Activated CD8-positive, alpha-beta T cell treated with anti-CD3 and anti-CD28 coated beads, Interleukin-2, amount 10 ng/mL, durations not matched to agents 7 days and 5 days (primary cell): ENCODE data around the gene RAB11FIP4. TPM values are rescaled to one million over a fixed set of nuclear protein-coding genes. Genes with fewer than 3 reads are reported as not detected.
A peak's percentile ranks its signal among the peaks of the same experiment; 100 is the strongest.

Experiments used
- ATAC-seq: fragments of 150-1000 bp; cut with Tn5 transposase; one replicate; pipeline ENCODE4 v1.10.0; 2021; ENCODE audit warnings: moderate library complexity
- CTCF ChIA-PET: fragments of 350-600 bp; sonication (Branson Sonifier 250); formaldehyde crosslinking; loops from one replicate; lab custom pipeline; 2021; ENCODE audit warnings: antibody characterized with exemption; lab: Charles Lee
- POLR2A ChIA-PET: fragments of 350-600 bp; sonication (Branson Sonifier 250); formaldehyde crosslinking; loops from one replicate; lab custom pipeline; 2021; ENCODE audit warnings: antibody characterized with exemption; lab: Charles Lee
- DNase-seq: peaks from one replicate; pipeline ENCODE4 v3.0.0-alpha.2; 2020
- H3K27ac Mint-ChIP-seq: one replicate; pipeline ENCODE4 v1.8.0; 2021; ENCODE audit warnings: mild to moderate bottlenecking, mixed read lengths
- H3K27me3 Mint-ChIP-seq: one replicate; pipeline ENCODE4 v1.8.0; 2021; ENCODE audit warnings: low read depth, mixed read lengths
- H3K36me3 Mint-ChIP-seq: one replicate; pipeline ENCODE4 v1.8.0; 2021; ENCODE audit warnings: low read depth, mixed read lengths
- H3K4me1 Mint-ChIP-seq: one replicate; pipeline ENCODE4 v1.8.0; 2021; ENCODE audit warnings: low read depth, mixed read lengths
- H3K4me3 Mint-ChIP-seq: one replicate; pipeline ENCODE4 v1.8.0; 2021; ENCODE audit warnings: mild to moderate bottlenecking, mixed read lengths
- H3K9me3 Mint-ChIP-seq: one replicate; pipeline ENCODE4 v1.8.0; 2022; ENCODE audit warnings: mixed read lengths; ENCODE audit not compliant: insufficient read depth
- total RNA-seq, 2 experiments: library from RNA; stranded (reverse); gene quantifications; one replicate each; pipeline ENCODE4 v1.2.3, GENCODE V29; 2021

Gene RAB11FIP4
- total RNA-seq, 2 experiments from 2014 or later: 36.0 to 38.0 TPM

DNA sequence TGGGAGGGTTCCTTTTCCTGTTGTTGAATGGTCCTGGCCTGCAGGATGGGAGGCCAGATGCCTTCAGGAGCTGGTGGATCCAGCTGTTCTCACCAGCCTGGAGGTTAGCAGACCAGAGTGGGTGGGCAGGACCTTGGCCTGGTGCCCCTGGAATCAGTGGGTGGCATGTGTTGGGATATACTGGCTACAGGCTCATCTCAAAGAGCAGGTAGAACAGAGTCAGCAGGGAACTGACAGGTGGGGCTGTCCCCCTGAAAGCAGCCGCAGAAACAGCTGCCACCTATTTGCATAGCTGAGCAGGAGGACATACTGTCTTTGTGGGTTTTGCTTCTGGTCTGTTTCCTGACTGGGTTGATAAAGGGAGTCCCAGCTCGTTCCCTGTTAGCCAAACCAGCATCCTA, 144.1 kb downstream of the RAB11FIP4 start:
- H3K27me3 Mint-ChIP-seq: no peaks in the 10 kb centered on the region
- POLR2A ChIA-PET: interaction anchor here (0.6 to 1.5 kb wide), 3 partner anchors 14 to 394 kb away, joined by 3 to 5 read pairs (median 3); no protein-coding TSS in a partner anchor
- CTCF ChIA-PET: interaction anchor here (1.1 to 4.6 kb wide), 8 partner anchors 11 to 366 kb away, joined by 4 to 41 read pairs (median 8); partner anchors contain the start of gene UTP6
- H3K36me3 Mint-ChIP-seq: peaks cover 11% of the 10 kb centered on the region
- peak overlapping the region; percentile 49 for H3K27ac Mint-ChIP-seq
- H3K4me3 Mint-ChIP-seq: no peak overlapping the region
- DNase-seq (peak; percentile 54), ATAC-seq (peak; percentile 49)
- peaks cover 17% of the 10 kb centered on the region for H3K4me1 Mint-ChIP-seq
- H3K9me3 Mint-ChIP-seq: no peaks in the 10 kb centered on the region

- H3K9me3 Mint-ChIP-seq: no peaks in the 10 kb centered on the region
- no peak overlapping the region for H3K4me3 Mint-ChIP-seq
- DNase-seq (no peak), ATAC-seq (no peak)
- no peaks in the 10 kb centered on the region for H3K27me3 Mint-ChIP-seq
- no peak overlapping the region for H3K27ac Mint-ChIP-seq
- peaks cover 17% of the 10 kb centered on the region for H3K4me1 Mint-ChIP-seq
- H3K36me3 Mint-ChIP-seq: peaks cover 7% of the 10 kb centered on the region
- POLR2A ChIA-PET: no interaction called here
- CTCF ChIA-PET: interaction anchor here (3.0 kb wide), 1 partner anchor 99 kb away, joined by 10 read pairs; no protein-coding TSS in a partner anchor
These were observed 145.0 kb downstream of the RAB11FIP4 start for GRCh38 chr17:31536451-31536850.

- CTCF ChIA-PET: interaction anchor here (1.0 kb wide), 1 partner anchor 305 kb away, joined by 5 read pairs; no protein-coding TSS in a partner anchor
These were observed 146.1 kb downstream of the RAB11FIP4 start for GRCh38 chr17:31537565-31538011.

GRCh38 chr17:31538080-31538762, 146.7 kb downstream of the RAB11FIP4 start:
- no peaks in the 10 kb centered on the region for H3K9me3 Mint-ChIP-seq
- H3K27ac Mint-ChIP-seq: no peak overlapping the region
- ChIA-PET POLR2A (no interaction called here), CTCF (interaction anchor here (1.0 kb wide), 1 partner anchor 304 kb away, joined by 5 read pairs; no protein-coding TSS in a partner anchor)
- H3K36me3 Mint-ChIP-seq: peaks cover 4% of the 10 kb centered on the region
- no peak for ATAC-seq
- no peaks in the 10 kb centered on the region for H3K27me3 Mint-ChIP-seq
- H3K4me3 Mint-ChIP-seq: no peak overlapping the region
- DNase-seq: no peak
- H3K4me1 Mint-ChIP-seq: peaks cover 17% of the 10 kb centered on the region

More at GRCh38 chr17:31537565-31538011, 146.1 kb downstream of the RAB11FIP4 start:
- POLR2A ChIA-PET: no interaction called here
- no peak for DNase-seq
- H3K27ac Mint-ChIP-seq: no peak overlapping the region
- H3K36me3 Mint-ChIP-seq: peaks cover 4% of the 10 kb centered on the region
- peaks cover 17% of the 10 kb centered on the region for H3K4me1 Mint-ChIP-seq
- H3K27me3 Mint-ChIP-seq: no peaks in the 10 kb centered on the region
- H3K4me3 Mint-ChIP-seq: no peak overlapping the region
- no peaks in the 10 kb centered on the region for H3K9me3 Mint-ChIP-seq
- no peak for ATAC-seq

DNA sequence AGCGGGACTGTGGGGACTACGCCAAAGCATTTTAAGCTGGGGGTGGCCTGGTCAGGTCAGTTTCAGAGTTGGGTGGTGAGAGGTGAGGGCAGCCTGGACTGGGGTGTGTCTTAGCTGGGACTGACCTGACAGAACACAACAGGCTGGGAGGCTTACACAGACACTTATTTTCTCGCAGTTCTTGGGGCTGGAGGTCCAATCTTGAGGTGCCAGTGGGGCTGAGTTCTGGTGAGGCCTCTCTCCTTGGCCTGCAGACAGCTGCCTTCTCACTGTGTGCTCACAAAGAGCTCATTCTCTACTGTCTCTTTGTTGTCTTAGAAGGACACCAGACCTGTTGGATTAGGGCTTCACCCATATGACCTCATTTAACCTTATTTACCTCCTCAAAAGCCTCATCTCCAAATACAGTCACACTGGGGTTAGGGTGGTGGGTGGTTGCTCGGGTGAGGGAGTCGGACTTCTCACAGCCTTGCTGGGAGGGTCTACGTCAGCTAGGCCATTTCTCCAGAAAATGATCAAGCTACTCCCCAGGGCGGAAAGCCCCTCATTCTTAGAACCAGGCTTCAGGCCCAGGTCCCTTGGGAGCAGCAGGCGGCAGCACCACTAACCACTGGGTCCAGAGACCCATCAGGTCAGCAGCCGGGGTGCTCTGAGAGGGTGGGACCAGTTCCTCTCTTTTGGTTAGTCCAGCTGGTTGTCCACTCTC, 149.3 kb downstream of the RAB11FIP4 start:
- Mint-ChIP-seq H3K36me3 (no peaks in the 10 kb centered on the region), H3K4me1 (peaks cover 5% of the 10 kb centered on the region), H3K27ac (no peak overlapping the region), H3K27me3 (no peaks in the 10 kb centered on the region), H3K9me3 (no peaks in the 10 kb centered on the region), H3K4me3 (no peak overlapping the region)
- DNase-seq (no peak), ATAC-seq (no peak)
- CTCF ChIA-PET: interaction anchor here (0.5 kb wide), 1 partner anchor 665 kb away, joined by 4 read pairs; no protein-coding TSS in a partner anchor
- POLR2A ChIA-PET: interaction anchor here (0.6 kb wide), 1 partner anchor 9 kb away, joined by 4 read pairs; no protein-coding TSS in a partner anchor

- ATAC-seq: no peak
- ChIA-PET POLR2A (interaction anchor here (0.5 to 0.7 kb wide), 2 partner anchors 12 to 213 kb away, joined by 3 to 5 read pairs; no protein-coding TSS in a partner anchor), CTCF (interaction anchor here (0.8 to 1.0 kb wide), 2 partner anchors 105 to 301 kb away, joined by 3 read pairs; no protein-coding TSS in a partner anchor)
- Mint-ChIP-seq H3K9me3 (no peaks in the 10 kb centered on the region), H3K27me3 (no peaks in the 10 kb centered on the region), H3K4me3 (no peak overlapping the region), H3K36me3 (no peaks in the 10 kb centered on the region), H3K27ac (no peak overlapping the region), H3K4me1 (peaks cover 2% of the 10 kb centered on the region)
- no peak for DNase-seq
These were observed 150.1 kb downstream of the RAB11FIP4 start for GRCh38 chr17:31541559-31541958.

DNA sequence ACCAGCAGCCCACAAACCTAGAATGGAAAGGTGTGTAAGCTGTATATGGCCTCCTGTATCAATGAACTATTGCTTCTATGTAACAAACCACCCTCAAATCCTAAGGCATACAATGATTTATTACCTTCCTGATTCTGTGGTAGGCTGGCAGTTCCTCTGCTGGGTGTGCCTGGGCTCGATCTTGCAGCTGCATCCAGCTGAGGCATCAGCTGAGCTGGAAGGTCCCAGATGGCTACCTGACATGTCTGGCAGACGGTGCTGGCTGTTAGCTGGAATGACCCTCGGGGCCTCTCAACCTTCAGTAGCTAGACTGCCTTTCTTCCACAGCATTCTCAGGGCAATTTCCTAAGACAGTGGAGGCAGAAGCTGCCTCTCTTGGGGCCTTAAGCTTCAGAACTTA, 152.7 kb downstream of the RAB11FIP4 start:
- DNase-seq (no peak), ATAC-seq (no peak)
- POLR2A ChIA-PET: no interaction called here
- Mint-ChIP-seq H3K27ac (no peak overlapping the region), H3K4me1 (peaks cover 13% of the 10 kb centered on the region), H3K4me3 (no peak overlapping the region), H3K36me3 (peaks cover 3% of the 10 kb centered on the region), H3K27me3 (no peaks in the 10 kb centered on the region), H3K9me3 (no peaks in the 10 kb centered on the region)
- CTCF ChIA-PET: interaction anchor here (0.8 to 1.5 kb wide), 3 partner anchors 36 to 357 kb away, joined by 3 to 5 read pairs (median 4); partner anchors contain the start of gene UTP6

DNA sequence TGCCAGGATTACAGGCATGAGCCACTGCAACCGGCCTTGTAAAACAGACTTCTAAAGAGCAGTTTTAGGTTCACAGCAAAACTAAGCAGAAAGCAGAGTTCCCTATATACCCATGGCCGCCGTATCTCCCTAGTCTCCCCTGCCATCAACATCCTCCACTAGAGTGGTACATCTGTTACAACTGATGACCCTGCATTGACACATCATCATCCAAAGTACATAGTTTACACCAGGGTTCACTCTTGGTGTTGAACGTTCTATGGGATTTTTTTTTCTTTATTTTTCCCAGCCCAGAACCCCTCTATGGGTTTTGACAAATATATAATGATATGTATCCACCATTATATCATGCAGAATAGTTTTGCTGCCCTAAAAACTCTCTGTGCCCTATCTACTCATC, 155.2 kb downstream of the RAB11FIP4 start:
- CTCF ChIA-PET: no interaction called here
- Mint-ChIP-seq H3K27me3 (no peaks in the 10 kb centered on the region), H3K4me3 (no peak overlapping the region), H3K27ac (no peak overlapping the region), H3K9me3 (no peaks in the 10 kb centered on the region), H3K4me1 (peaks cover 24% of the 10 kb centered on the region), H3K36me3 (peaks cover 3% of the 10 kb centered on the region)
- DNase-seq: no peak
- POLR2A ChIA-PET: no interaction called here
- ATAC-seq: no peak

DNA sequence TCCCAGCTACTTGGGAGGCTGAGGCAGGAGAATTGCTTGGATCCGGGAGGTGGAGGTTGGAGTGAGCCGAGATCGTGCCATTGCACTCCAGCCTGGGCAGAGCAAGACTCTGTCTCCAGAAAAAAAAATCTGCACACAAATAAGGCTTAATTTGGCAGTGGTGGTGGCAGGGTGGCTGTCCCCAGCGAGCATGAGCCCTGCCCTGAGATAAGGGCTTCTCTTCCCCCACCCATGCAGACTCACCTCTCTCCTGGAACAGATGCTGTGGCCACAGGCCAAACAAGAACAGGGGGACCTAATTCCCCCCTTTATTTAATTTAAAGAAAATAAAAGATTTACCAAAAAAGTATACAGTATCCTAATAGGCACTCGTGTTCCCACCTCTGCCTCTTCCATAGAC, 157.2 kb downstream of the RAB11FIP4 start:
- ChIA-PET CTCF (interaction anchor here (1.3 to 1.8 kb wide), 2 partner anchors 13 to 294 kb away, joined by 4 read pairs; no protein-coding TSS in a partner anchor), POLR2A (interaction anchor here (0.8 to 1.5 kb wide), 2 partner anchors 40 to 61 kb away, joined by 3 to 6 read pairs; no protein-coding TSS in a partner anchor)
- no peaks in the 10 kb centered on the region for H3K9me3 Mint-ChIP-seq
- DNase-seq (no peak), ATAC-seq (no peak)
- peaks cover 13% of the 10 kb centered on the region for H3K27me3 Mint-ChIP-seq
- peaks cover 24% of the 10 kb centered on the region for H3K4me1 Mint-ChIP-seq
- H3K4me3 Mint-ChIP-seq: peak overlapping the region; percentile 87
- H3K27ac Mint-ChIP-seq: peak overlapping the region; percentile 88
- peaks cover 3% of the 10 kb centered on the region for H3K36me3 Mint-ChIP-seq

- peaks cover 3% of the 10 kb centered on the region for H3K36me3 Mint-ChIP-seq
- H3K4me1 Mint-ChIP-seq: peaks cover 24% of the 10 kb centered on the region
- CTCF ChIA-PET: interaction anchor here (0.9 to 1.8 kb wide), 3 partner anchors 14 to 295 kb away, joined by 3 to 4 read pairs (median 4); no protein-coding TSS in a partner anchor
- peak overlapping the region; percentile 88 for H3K27ac Mint-ChIP-seq
- H3K4me3 Mint-ChIP-seq: peak overlapping the region; percentile 87
- H3K9me3 Mint-ChIP-seq: no peaks in the 10 kb centered on the region
- peaks cover 16% of the 10 kb centered on the region for H3K27me3 Mint-ChIP-seq
- POLR2A ChIA-PET: interaction anchor here (0.8 to 1.5 kb wide), 2 partner anchors 40 to 61 kb away, joined by 3 to 6 read pairs; no protein-coding TSS in a partner anchor
- DNase-seq (peak; percentile 57), ATAC-seq (no peak)
These were observed 157.6 kb downstream of the RAB11FIP4 start for GRCh38 chr17:31549121-31549524.
